GM12878 (cell line): ENCODE results near the gene LCA5.

Experiments
- IRF4 ChIP-seq: IDR thresholded peaks from 2 replicates; pipeline ENCODE4 v1.6.1; 2011; ENCODE audit warnings: low read depth, low read length
- RCOR1 ChIP-seq: conservative IDR thresholded peaks from 2 replicates; pipeline ENCODE4 v1.6.1; 2012; ENCODE audit warnings: low read depth, low read length, improper control_type of control experiment
- TBL1XR1 ChIP-seq: IDR thresholded peaks from 2 replicates; pipeline ENCODE4 v1.6.1; 2012; ENCODE audit warnings: low read depth, low read length, improper control_type of control experiment
- ZZZ3 ChIP-seq: IDR thresholded peaks from 2 replicates; pipeline ENCODE4 v1.6.1; 2011; ENCODE audit warnings: low read depth; ENCODE audit not compliant: control insufficient read depth, insufficient read length

DNA sequence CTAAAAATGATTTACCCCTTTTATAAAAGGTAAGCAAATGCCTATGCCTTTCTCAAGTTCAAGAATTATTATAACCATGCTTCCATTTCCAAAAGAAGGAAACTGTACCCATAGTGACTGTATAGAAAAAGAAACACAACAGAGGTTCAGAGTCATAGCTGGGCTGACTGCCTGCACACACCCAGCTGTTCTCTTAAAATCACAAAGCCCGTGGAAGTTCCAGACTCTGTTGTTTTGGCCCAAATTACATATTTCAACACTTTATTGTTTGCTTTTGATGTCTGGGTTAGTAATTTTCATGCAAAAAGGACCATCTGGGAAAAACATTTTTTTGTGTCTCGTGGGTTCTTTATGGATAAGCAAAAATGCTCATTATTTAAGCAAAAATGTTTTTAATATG lies 99.2 kb downstream of the LCA5 start:
- TF ChIP-seq TBL1XR1 = no peak
- no peak for TF ChIP-seq IRF4
- TF ChIP-seq RCOR1 = no peak
- TF ChIP-seq ZZZ3 = no peak
